HepG2 (cell line): ENCODE measurements around the gene ENTPD5. TPM values are rescaled to one million over a fixed set of nuclear protein-coding genes. Genes with fewer than 3 reads are reported as not detected.
A peak's percentile ranks its signal among the peaks of the same experiment; 100 is the strongest.

Experiments used
- ATF7-NPFF ChIP-seq: sonication (generic); formaldehyde crosslinking; IDR thresholded peaks from 2 replicates; pipeline ENCODE4 v1.8.1; 2023; ENCODE audit warnings: mild to moderate bottlenecking, low read depth, missing genetic modification reagents, moderate library complexity
- CC2D1A ChIP-seq: sonication (generic); formaldehyde crosslinking; IDR thresholded peaks from 2 replicates; pipeline ENCODE4 v1.8.1; 2023; ENCODE audit warnings: mild to moderate bottlenecking, missing genetic modification reagents
- DNMT1 ChIP-seq: sonication (generic); formaldehyde crosslinking; IDR thresholded peaks from 2 replicates; pipeline ENCODE4 v1.5.1; 2020; ENCODE audit warnings: mild to moderate bottlenecking, missing genetic modification reagents
- GMEB1 ChIP-seq: sonication (generic); formaldehyde crosslinking; IDR thresholded peaks from 2 replicates; pipeline ENCODE4 v1.5.1; 2020; ENCODE audit warnings: missing genetic modification reagents, mild to moderate bottlenecking, borderline replicate concordance
- HBP1 ChIP-seq: IDR thresholded peaks from 2 replicates; pipeline ENCODE4 v1.6.1; 2016; ENCODE audit warnings: low read depth, control low read depth
- HNRNPLL ChIP-seq: fragments of 200-400 bp; formaldehyde crosslinking; IDR thresholded peaks from 2 replicates; pipeline ENCODE4 v1.6.1; 2017; ENCODE audit warnings: mild to moderate bottlenecking, low read depth, low read length; ENCODE audit not compliant: poor library complexity, severe bottlenecking
- HNRNPUL1 ChIP-seq: fragments of 200-400 bp; formaldehyde crosslinking; IDR thresholded peaks from 2 replicates; pipeline ENCODE4 v1.6.1; 2017; ENCODE audit warnings: low read depth, mild to moderate bottlenecking, low read length, moderate library complexity
- KLF6 ChIP-seq: IDR thresholded peaks from 2 replicates; pipeline ENCODE4 v1.8.0; 2016; ENCODE audit warnings: missing biosample characterization, missing genetic modification reagents
- MIER2 ChIP-seq: IDR thresholded peaks from 2 replicates; pipeline ENCODE4 v1.6.1; 2016; ENCODE audit warnings: missing biosample characterization, missing genetic modification reagents
- NR2F1 ChIP-seq, 2 experiments: fragments of 450-650 bp in 1 of 2; formaldehyde crosslinking in 1 of 2; IDR thresholded peaks; 2 replicates each; pipeline versions ENCODE4 v1.5.0 to v1.6.1; 2016 to 2020; ENCODE audit warnings: mild to moderate bottlenecking in 1 of 2, missing compliant biosample characterization in 1 of 2, missing genetic modification reagents in 1 of 2, moderate library complexity in 1 of 2
- PHB2 ChIP-seq: fragments of 450-650 bp; IDR thresholded peaks from 2 replicates; pipeline ENCODE4 v1.6.1; 2018; ENCODE audit not compliant: partially characterized antibody
- PHF8 ChIP-seq: sonication (generic); formaldehyde crosslinking; IDR thresholded peaks from 2 replicates; pipeline ENCODE4 v1.5.0; 2020; ENCODE audit warnings: missing genetic modification reagents
- RFX1 ChIP-seq: fragments of 450-650 bp; IDR thresholded peaks from 2 replicates; pipeline ENCODE4 v1.6.1; 2017
- RFX5 ChIP-seq: IDR thresholded peaks from 2 replicates; pipeline ENCODE4 v1.6.1; 2011; ENCODE audit warnings: low read depth, low read length, improper control_type of control experiment
- RNF2 ChIP-seq: fragments of 450-650 bp; conservative IDR thresholded peaks from 2 replicates; pipeline ENCODE4 v1.6.1; 2016; ENCODE audit warnings: low read depth
- TBX3 ChIP-seq: fragments of 450-650 bp; IDR thresholded peaks from 2 replicates; pipeline ENCODE4 v1.6.1; 2017; ENCODE audit warnings: antibody characterized with exemption, mild to moderate bottlenecking, inconsistent platforms, borderline replicate concordance
- TFAP4 ChIP-seq: sonication (generic); IDR thresholded peaks from 2 replicates; pipeline ENCODE4 v1.6.1; 2016; ENCODE audit warnings: low read depth, borderline replicate concordance
- USF2 ChIP-seq, 2 experiments: sonication (generic) in 1 of 2; formaldehyde crosslinking in 1 of 2; IDR thresholded peaks; 2 replicates each; pipeline versions ENCODE4 v1.5.1 to v1.6.1; 2011 to 2020; ENCODE audit warnings: borderline replicate concordance in 1 of 2, low read depth in 1 of 2, low read length in 1 of 2, mild to moderate bottlenecking in 1 of 2, missing genetic modification reagents in 1 of 2, moderate library complexity in 1 of 2
- ZFP37 ChIP-seq: sonication (generic); formaldehyde crosslinking; IDR thresholded peaks from 2 replicates; pipeline ENCODE4 v1.4.0; 2020; ENCODE audit warnings: missing genetic modification reagents, borderline replicate concordance
- ZNF143 ChIP-seq: sonication (generic); formaldehyde crosslinking; IDR thresholded peaks from 2 replicates; pipeline ENCODE4 v1.4.0; 2020; ENCODE audit warnings: missing genetic modification reagents
- ZNF17 ChIP-seq: sonication (generic); formaldehyde crosslinking; IDR thresholded peaks from 2 replicates; pipeline ENCODE4 v1.5.0; 2020; ENCODE audit warnings: mild to moderate bottlenecking, missing genetic modification reagents
- ZNF576 ChIP-seq: sonication (generic); formaldehyde crosslinking; IDR thresholded peaks from 2 replicates; pipeline ENCODE4 v1.4.0; 2020; ENCODE audit warnings: mild to moderate bottlenecking, missing genetic modification reagents
- ZNF7 ChIP-seq: IDR thresholded peaks from 2 replicates; pipeline ENCODE4 v1.6.1; 2016; ENCODE audit warnings: missing biosample characterization, missing genetic modification reagents
- ZNF879 ChIP-seq: sonication (generic); formaldehyde crosslinking; IDR thresholded peaks from 2 replicates; pipeline ENCODE4 v1.8.1; 2023; ENCODE audit warnings: missing genetic modification reagents
- ZNF883 ChIP-seq: sonication (generic); formaldehyde crosslinking; IDR thresholded peaks from 2 replicates; pipeline ENCODE4 v1.5.1; 2020; ENCODE audit warnings: mild to moderate bottlenecking, missing genetic modification reagents; ENCODE audit errors: not compliant biosample characterization
- polyA plus RNA-seq, 8 experiments: library from polyadenylated mRNA; depleted of rRNA in 3 of 8; stranded (reverse) in 7 of 8; unstranded in 1 of 8; fragments of >200 nt; fragmentation: Illumina TruSeq in 4 of 8; extraction: Trizol in 4 of 8; gene quantifications; 2 replicates each; pipeline versions ENCODE4 v1.2.1 to v1.2.3, GENCODE V29; 2011 to 2016; ENCODE audit warnings: low read depth in 4 of 8, missing spikeins in 1 of 8, mixed read lengths in 1 of 8; ENCODE audit not compliant: insufficient read depth in 1 of 8
- total RNA-seq, 5 experiments: library from RNA; depleted of rRNA; stranded (reverse); fragments of >200 nt; fragmentation: Illumina TruSeq; extraction: Trizol; gene quantifications; 2 replicates each; pipeline ENCODE4 v1.2.3, GENCODE V29; 2016; ENCODE audit warnings: low read depth in 1 of 5

ENTPD5 gene
- total and polyA plus RNA-seq, 2 of the 13 experiments (the other 11 are each of a cell fraction or from before 2014, with no cell fraction given): 33.8 to 43.3 TPM

GRCh38 chr14:73996731-73997107, 22.4 kb downstream of the ENTPD5 start (continued):
- no peak for TF ChIP-seq ZNF576 (CRISPR knock-in tag)
- no peak for TF ChIP-seq CC2D1A
- TF ChIP-seq ZNF879 (CRISPR knock-in tag): no peak
- TF ChIP-seq ZNF883 (CRISPR knock-in tag): no peak
- TF ChIP-seq TFAP4: no peak
- no peak for TF ChIP-seq RFX5
- peak; percentile 85 to 95 for TF ChIP-seq NR2F1 (CRISPR knock-in tag; IDR thresholded peaks at IDR 0.05)
- no peak for TF ChIP-seq DNMT1 (CRISPR knock-in tag)
- no peak for TF ChIP-seq HBP1 (CRISPR knock-in tag)
- no peak for TF ChIP-seq ZFP37 (CRISPR knock-in tag)
- TF ChIP-seq ATF7-NPFF: no peak
- no peak for TF ChIP-seq KLF6 (CRISPR knock-in tag)
- TF ChIP-seq ZNF17: no peak
- TF ChIP-seq PHF8 (CRISPR knock-in tag): no peak
- no peak for TF ChIP-seq HNRNPUL1
- no peak for TF ChIP-seq GMEB1 (CRISPR knock-in tag)
- TF ChIP-seq TBX3: no peak
- no peak for TF ChIP-seq RNF2
- TF ChIP-seq PHB2: no peak
- TF ChIP-seq RFX1: no peak
- no peak for TF ChIP-seq HNRNPLL
- no peak for TF ChIP-seq ZNF143
- TF ChIP-seq USF2 (IDR thresholded peaks at IDR 0.05; ENCODE audit: low read depth, low read length): no peak
- TF ChIP-seq USF2 (CRISPR knock-in tag; IDR thresholded peaks at IDR 0.05; ENCODE audit: borderline replicate concordance): no peak
- TF ChIP-seq MIER2 (CRISPR knock-in tag): no peak
- no peak for TF ChIP-seq ZNF7 (CRISPR knock-in tag)
